K562 treated with DMSO at 1 percent for 48 hours (cell line): ENCODE results near the gene MYO7B. TPM values are rescaled to one million over a fixed set of nuclear protein-coding genes. Genes with fewer than 3 reads are reported as not detected.

Experiments
- total RNA-seq: library from RNA; unstranded; fragments of 300-600 nt; gene quantifications from 2 replicates; pipeline ENCODE4 v1.2.3, GENCODE V29; 2022; ENCODE audit warnings: low replicate concordance; ENCODE audit errors: extremely low read depth

Gene MYO7B
- total RNA-seq = not detected in 2 replicates

GRCh38 chr2:127535422-127535901 is at the start of gene MYO7B:
MYO7B (plus strand) TSS chr2:127535683; CDS start chr2:127559723, 24,040 bp downstream.

DNA sequence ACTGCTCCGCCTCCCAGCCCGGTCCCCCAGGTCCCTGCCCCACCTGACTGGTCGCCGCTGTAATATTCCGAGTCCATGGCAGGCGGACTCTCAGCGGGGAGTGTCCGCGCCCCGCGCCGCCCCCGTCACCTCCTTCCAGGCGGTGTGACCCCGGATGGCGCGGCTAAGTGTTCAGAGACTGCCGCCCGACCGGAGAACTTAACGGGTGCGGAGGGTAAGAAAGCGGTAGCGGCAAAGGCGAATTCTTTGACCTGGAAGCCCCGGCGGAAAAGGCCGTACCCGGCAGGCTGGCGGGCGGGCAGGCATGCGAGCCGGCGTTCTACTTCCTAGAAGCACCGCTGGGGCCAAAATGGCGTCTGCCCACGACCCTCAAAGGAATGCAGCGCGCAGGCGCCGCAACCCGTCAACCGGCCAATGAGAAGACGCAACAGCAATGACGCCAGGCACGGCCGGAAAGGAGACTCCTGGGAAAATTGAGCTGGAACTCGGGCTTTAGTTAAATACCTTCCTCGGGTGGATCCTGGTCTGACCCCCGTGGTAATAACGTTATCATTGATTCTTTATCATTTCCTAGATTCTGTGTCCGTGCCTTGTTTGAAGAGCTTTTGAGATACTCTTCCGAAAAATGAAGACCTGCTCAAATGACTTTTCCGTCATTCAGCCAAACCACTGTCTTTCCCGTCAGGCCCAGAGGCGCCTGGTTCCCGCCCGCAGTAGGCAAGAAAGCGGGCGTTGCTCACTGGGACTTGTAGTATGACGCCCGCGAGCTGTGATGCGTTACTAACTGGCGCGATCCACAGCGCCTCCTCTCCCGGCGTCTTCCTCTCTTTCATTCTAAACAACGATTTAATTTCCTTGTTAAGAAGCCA is 9.1 kb upstream of the MYO7B start, which contains the start of gene IWS1:
TSS of gene IWS1 (minus strand) at position 358 of the 869 bp plus-strand sequence. CDS start at position 77, 281 bp downstream.

DNA sequence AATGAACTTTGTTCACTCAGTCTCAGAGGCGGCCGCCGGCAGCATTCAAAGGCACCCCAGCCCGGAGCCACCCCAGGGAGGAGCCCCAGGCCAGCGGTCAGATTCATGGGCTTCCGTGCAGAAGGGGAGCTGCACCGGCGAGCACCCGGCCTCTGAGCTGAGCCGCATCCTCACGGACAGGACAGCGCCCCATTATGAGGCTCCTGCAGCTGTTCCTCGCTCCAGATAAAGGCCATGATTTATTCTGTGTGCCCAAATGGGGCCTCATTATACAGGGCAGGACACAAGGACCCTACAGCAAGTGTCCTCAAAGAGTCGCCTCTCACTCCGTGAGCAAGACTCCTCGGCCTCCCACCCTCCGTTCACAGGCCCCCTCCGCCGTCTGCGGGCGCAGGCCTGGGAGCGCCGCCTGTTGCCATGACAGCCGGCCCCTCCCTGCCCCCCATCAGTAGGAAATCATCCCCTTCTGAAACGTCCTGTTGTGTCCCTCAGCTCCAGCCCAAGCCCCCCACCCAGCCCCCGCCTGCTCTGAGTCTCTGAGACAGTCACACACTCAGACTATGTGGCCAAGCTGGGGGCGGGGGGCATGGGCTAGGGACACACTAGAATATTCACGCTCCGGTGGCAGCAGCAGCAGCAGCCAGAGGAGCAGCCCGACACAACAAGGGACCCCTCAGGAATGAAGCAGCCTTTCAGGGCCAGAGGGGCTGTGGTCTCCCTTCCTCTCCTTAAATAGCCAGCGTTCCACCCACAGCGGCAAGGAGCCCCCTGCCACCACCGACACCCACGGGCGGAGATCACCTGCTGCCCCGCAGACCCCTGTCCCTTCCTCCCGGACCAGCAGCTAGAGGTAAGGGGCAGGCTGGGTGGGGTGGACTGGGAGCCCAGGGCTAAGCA is 110.2 kb downstream of the MYO7B start, which contains the start of gene GPR17:
TSS of gene GPR17 (plus strand) at position 759 of the 897 bp plus-strand sequence. CDS start 4,583 bp downstream, outside the sequence.

GRCh38 chr2:127675331-127676261 is 140.1 kb downstream of the MYO7B start, which contains the start of gene LIMS2:
LIMS2 (minus strand) TSS chr2:127675530; CDS start chr2:127675024, 506 bp downstream.

Other genes starting within 250 kb of the MYO7B start
- gene ERCC3, start 241.5 kb upstream of the MYO7B start, total RNA-seq = not detected in 2 replicates
- gene MAP3K2, start 147.7 kb upstream of the MYO7B start, total RNA-seq = not detected in 2 replicates
- gene PROC, start 117.3 kb upstream of the MYO7B start, total RNA-seq = not detected in 2 replicates
- gene IWS1, start 9.2 kb upstream of the MYO7B start, total RNA-seq = not detected in 2 replicates
- not detected in 2 replicates for gene GPR17, start 110.5 kb downstream of the MYO7B start, total RNA-seq
- not detected in 2 replicates for gene LIMS2, start 139.8 kb downstream of the MYO7B start, total RNA-seq
- gene SFT2D3, start 165.8 kb downstream of the MYO7B start, total RNA-seq = not detected in 2 replicates